Measurements from ENCODE around the gene STYXL2.

Gene STYXL2

GRCh38 chr1:167081594-167082156 lies 12.2 kb upstream of the STYXL2 start:
- no peak for DNase-seq

- no peak for DNase-seq
Measured at GRCh38 chr1:167082511-167083027, 11.3 kb upstream of the STYXL2 start.

- DNase-seq = no peak
Measured at GRCh38 chr1:167083066-167083665, 10.7 kb upstream of the STYXL2 start.

- no peak for DNase-seq
Measured at GRCh38 chr1:167083871-167084270, 10.0 kb upstream of the STYXL2 start.

GRCh38 chr1:167084757-167085156 lies 9.1 kb upstream of the STYXL2 start:
- DNase-seq = no peak

GRCh38 chr1:167086033-167086432 lies 7.8 kb upstream of the STYXL2 start:
- DNase-seq = no peak

GRCh38 chr1:167086768-167087167 lies 7.1 kb upstream of the STYXL2 start:
- DNase-seq = no peak

GRCh38 chr1:167088746-167089417 lies 5.0 kb upstream of the STYXL2 start:
- DNase-seq = no peak

GRCh38 chr1:167089939-167090313 lies 3.9 kb upstream of the STYXL2 start:
- DNase-seq = no peak

GRCh38 chr1:167090314-167090942 lies 3.4 kb upstream of the STYXL2 start, which contains the start of gene GPA33:
TSS of gene GPA33 (minus strand) at chr1:167090377. CDS start at chr1:167090287, 90 bp downstream.
- no peak for DNase-seq

GRCh38 chr1:167092653-167093052 lies 1.2 kb upstream of the STYXL2 start:
- no peak for DNase-seq

- no peak for DNase-seq
Measured at GRCh38 chr1:167094690-167095089, 815 bp downstream of the STYXL2 start.

- no peak for DNase-seq
Measured at GRCh38 chr1:167095368-167095767, 1.5 kb downstream of the STYXL2 start.

GRCh38 chr1:167099851-167100250 lies 6.0 kb downstream of the STYXL2 start:
- no peak for DNase-seq

- DNase-seq = no peak
Measured at GRCh38 chr1:167100730-167101129, 6.9 kb downstream of the STYXL2 start.

- DNase-seq = no peak
Measured at GRCh38 chr1:167101754-167102153, 7.9 kb downstream of the STYXL2 start.

GRCh38 chr1:167102906-167103573 lies 9.2 kb downstream of the STYXL2 start:
- DNase-seq = no peak

GRCh38 chr1:167104256-167104633 lies 10.4 kb downstream of the STYXL2 start:
- DNase-seq = no peak

GRCh38 chr1:167105271-167106118 lies 11.6 kb downstream of the STYXL2 start:
- no peak for DNase-seq

- DNase-seq = no peak
Measured at GRCh38 chr1:167106119-167106461, 12.2 kb downstream of the STYXL2 start.

GRCh38 chr1:167107456-167107855 lies 13.6 kb downstream of the STYXL2 start:
- no peak for DNase-seq

GRCh38 chr1:167109125-167109524 lies 15.2 kb downstream of the STYXL2 start:
- DNase-seq = no peak

All from activated gamma-delta T cell (primary cell).